ENCODE measurements around the gene CNTLN. TPM values are rescaled to one million over a fixed set of nuclear protein-coding genes. Genes with fewer than 3 reads are reported as not detected.

CNTLN gene
- total RNA-seq, 1 experiment from 2014 or later, result 5.1 TPM

- Histone ChIP-seq H3K9ac (ENCODE audit: low read length) (no peak overlapping the region), H2AFZ (ENCODE audit: low read depth, low read length, poor library complexity, severe bottlenecking) (no peak overlapping the region), H3K27ac (ENCODE audit: low read depth, low read length) (no peak overlapping the region), H3K4me2 (ENCODE audit: low read length) (no peak overlapping the region), H3K9me3 (ENCODE audit: control insufficient read depth in 1 of 2, insufficient read depth in 1 of 2, low read depth in 1 of 2, low read length in 2 of 2) (no peaks in the 10 kb centered on the region), H3K79me2 (ENCODE audit: insufficient read depth, low read length) (no peaks in the 10 kb centered on the region), H3K4me3 (replicated peaks in 1 of 2; ENCODE audit: low read depth in 1 of 2, low read length in 2 of 2) (no peak overlapping the region), H4K20me1 (ENCODE audit: insufficient read depth) (no peaks in the 10 kb centered on the region), H3K27me3 (ENCODE audit: insufficient read depth, low read length) (no peaks in the 10 kb centered on the region), H3K9me2 (ENCODE audit: insufficient read depth) (no peaks in the 10 kb centered on the region), H3K36me3 (ENCODE audit: control insufficient read depth in 1 of 2, insufficient read depth in 2 of 2, low read length in 2 of 2) (no peaks in the 10 kb centered on the region), H3K4me1 (ENCODE audit: control insufficient read depth in 1 of 2, insufficient read depth in 2 of 2, low read length in 2 of 2) (no peaks in the 10 kb centered on the region)
- POLR2A ChIA-PET, result no interaction called here
- ATAC-seq (no peak), DNase-seq (ENCODE audit: low read depth, low spot score) (no peak)
- intact Hi-C loops (cut with micrococcal nuclease), result no loop called here
- CTCF ChIA-PET, result no interaction called here
- RAD21 ChIA-PET (ENCODE audit: low non-redundant PET in 1 of 2, low total read pairs in 2 of 2, uncharacterized antibody in 2 of 2, unreplicated experiment in 2 of 2), result no interaction called here
- TF ChIP-seq SRF (IDR thresholded peaks at IDR 0.05; ENCODE audit: low read depth) (no peak), MAX (IDR thresholded peaks at IDR 0.05) (no peak), SIN3A (IDR thresholded peaks at IDR 0.05; ENCODE audit: low read depth) (no peak), POLR2AphosphoS5 (IDR thresholded peaks at IDR 0.05; ENCODE audit: low read depth, low read length) (no peak), CBX3 (IDR thresholded peaks at IDR 0.05; ENCODE audit: low read depth) (no peak), CEBPB (IDR thresholded peaks at IDR 0.05; ENCODE audit: low read depth) (no peak), ELF1 (IDR thresholded peaks at IDR 0.05; ENCODE audit: borderline replicate concordance, low read depth) (no peak), JUND (IDR thresholded peaks at IDR 0.05) (no peak), RAD21 (IDR thresholded peaks at IDR 0.05; ENCODE audit: low read depth) (no peak), EZH2phosphoT487 (IDR thresholded peaks at IDR 0.05; ENCODE audit: borderline replicate concordance) (no peak), ZFX (IDR thresholded peaks at IDR 0.05) (no peak), EGR1 (IDR thresholded peaks at IDR 0.05; ENCODE audit: low read depth) (no peak), ATF3 (IDR thresholded peaks at IDR 0.05) (no peak), ZBTB33 (IDR thresholded peaks at IDR 0.05; ENCODE audit: extremely low read depth, insufficient replicate concordance, low read length) (no peak), POLR2A (IDR thresholded peaks at IDR 0.05; ENCODE audit: borderline replicate concordance, extremely low read depth, insufficient read depth, insufficient read length) (no peak), YY1 (IDR thresholded peaks at IDR 0.05; ENCODE audit: extremely low read depth, insufficient replicate concordance, low read depth, low read length) (no peak), SP1 (IDR thresholded peaks at IDR 0.05; ENCODE audit: low read depth) (no peak), ZNF274 (IDR thresholded peaks at IDR 0.05; ENCODE audit: low read depth, low read length) (no peak), TCF7L2 (IDR thresholded peaks at IDR 0.05; ENCODE audit: borderline replicate concordance, extremely low read depth, insufficient read depth, insufficient read length) (no peak)
- TF ChIP-seq, protein P1, sequence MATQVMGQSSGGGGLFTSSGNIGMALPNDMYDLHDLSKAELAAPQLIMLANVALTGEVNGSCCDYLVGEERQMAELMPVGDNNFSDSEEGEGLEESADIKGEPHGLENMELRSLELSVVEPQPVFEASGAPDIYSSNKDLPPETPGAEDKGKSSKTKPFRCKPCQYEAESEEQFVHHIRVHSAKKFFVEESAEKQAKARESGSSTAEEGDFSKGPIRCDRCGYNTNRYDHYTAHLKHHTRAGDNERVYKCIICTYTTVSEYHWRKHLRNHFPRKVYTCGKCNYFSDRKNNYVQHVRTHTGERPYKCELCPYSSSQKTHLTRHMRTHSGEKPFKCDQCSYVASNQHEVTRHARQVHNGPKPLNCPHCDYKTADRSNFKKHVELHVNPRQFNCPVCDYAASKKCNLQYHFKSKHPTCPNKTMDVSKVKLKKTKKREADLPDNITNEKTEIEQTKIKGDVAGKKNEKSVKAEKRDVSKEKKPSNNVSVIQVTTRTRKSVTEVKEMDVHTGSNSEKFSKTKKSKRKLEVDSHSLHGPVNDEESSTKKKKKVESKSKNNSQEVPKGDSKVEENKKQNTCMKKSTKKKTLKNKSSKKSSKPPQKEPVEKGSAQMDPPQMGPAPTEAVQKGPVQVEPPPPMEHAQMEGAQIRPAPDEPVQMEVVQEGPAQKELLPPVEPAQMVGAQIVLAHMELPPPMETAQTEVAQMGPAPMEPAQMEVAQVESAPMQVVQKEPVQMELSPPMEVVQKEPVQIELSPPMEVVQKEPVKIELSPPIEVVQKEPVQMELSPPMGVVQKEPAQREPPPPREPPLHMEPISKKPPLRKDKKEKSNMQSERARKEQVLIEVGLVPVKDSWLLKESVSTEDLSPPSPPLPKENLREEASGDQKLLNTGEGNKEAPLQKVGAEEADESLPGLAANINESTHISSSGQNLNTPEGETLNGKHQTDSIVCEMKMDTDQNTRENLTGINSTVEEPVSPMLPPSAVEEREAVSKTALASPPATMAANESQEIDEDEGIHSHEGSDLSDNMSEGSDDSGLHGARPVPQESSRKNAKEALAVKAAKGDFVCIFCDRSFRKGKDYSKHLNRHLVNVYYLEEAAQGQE (IDR thresholded peaks at IDR 0.05; ENCODE audit: low read depth), result no peak
- no TSS peak for BruUV-seq (replicated peaks)
Observed at GRCh38 chr9:17437813-17438212, 303.0 kb downstream of the CNTLN start.

Measured in HCT116 (cell line).